GM12874 (cell line): ENCODE data around the gene PTPRN2.

Experiments used
- TF ChIP-seq, protein P1 (sequence below): IDR thresholded peaks from 2 replicates; pipeline ENCODE4 v1.5.1; 2011; ENCODE audit warnings: low read depth, mild to moderate bottlenecking, control low read depth, low read length, moderate library complexity; ENCODE audit not compliant: insufficient read depth

PTPRN2 gene

GRCh38 chr7:157518514-157519175 lies 1069.0 kb downstream of the PTPRN2 start:
- TF ChIP-seq, protein P1, sequence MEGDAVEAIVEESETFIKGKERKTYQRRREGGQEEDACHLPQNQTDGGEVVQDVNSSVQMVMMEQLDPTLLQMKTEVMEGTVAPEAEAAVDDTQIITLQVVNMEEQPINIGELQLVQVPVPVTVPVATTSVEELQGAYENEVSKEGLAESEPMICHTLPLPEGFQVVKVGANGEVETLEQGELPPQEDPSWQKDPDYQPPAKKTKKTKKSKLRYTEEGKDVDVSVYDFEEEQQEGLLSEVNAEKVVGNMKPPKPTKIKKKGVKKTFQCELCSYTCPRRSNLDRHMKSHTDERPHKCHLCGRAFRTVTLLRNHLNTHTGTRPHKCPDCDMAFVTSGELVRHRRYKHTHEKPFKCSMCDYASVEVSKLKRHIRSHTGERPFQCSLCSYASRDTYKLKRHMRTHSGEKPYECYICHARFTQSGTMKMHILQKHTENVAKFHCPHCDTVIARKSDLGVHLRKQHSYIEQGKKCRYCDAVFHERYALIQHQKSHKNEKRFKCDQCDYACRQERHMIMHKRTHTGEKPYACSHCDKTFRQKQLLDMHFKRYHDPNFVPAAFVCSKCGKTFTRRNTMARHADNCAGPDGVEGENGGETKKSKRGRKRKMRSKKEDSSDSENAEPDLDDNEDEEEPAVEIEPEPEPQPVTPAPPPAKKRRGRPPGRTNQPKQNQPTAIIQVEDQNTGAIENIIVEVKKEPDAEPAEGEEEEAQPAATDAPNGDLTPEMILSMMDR: no peak

GRCh38 chr7:157517782-157518513 lies 1069.7 kb downstream of the PTPRN2 start:
- TF ChIP-seq, protein P1: no peak

- TF ChIP-seq, protein P1: no peak
Measured at GRCh38 chr7:157516911-157517781, 1070.5 kb downstream of the PTPRN2 start.

- TF ChIP-seq, protein P1: no peak
Measured at GRCh38 chr7:157516311-157516710, 1071.3 kb downstream of the PTPRN2 start.

GRCh38 chr7:157515342-157516041 lies 1072.1 kb downstream of the PTPRN2 start:
- TF ChIP-seq, protein P1: no peak

GRCh38 chr7:157514746-157515145 lies 1072.9 kb downstream of the PTPRN2 start:
- TF ChIP-seq, protein P1: no peak

DNA sequence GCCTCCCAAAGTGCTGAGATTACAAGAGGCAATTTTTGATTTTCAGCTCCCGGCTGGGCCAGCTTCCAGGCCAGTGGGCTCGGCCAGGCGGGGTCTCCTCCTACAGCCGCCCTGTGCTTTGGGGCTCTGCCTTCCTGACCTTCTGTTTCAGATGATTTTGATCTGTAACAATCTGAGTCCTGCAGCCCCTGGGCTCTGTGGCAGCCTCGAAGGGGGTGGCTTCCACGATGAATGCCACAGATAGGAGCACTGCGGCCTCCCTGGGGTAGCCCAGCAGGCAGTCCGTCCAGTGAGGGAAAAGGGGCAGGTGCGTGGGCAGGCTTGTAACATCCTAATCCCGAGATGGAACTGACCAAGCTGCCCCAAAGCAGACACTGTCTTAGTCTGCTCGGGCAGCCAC lies 1073.3 kb downstream of the PTPRN2 start:
- TF ChIP-seq, protein P1: no peak
